ENCODE data around the gene ZNF616.
"Not testable (repeated sequence)": the region's sequence is repeated elsewhere in the genome, so short reads cannot be mapped to it uniquely, and the experiment has no call there.

Gene ZNF616

GRCh38 chr19:52102782-52103181 is 37.0 kb downstream of the ZNF616 start:
- DNase-seq, result no peak

DNA sequence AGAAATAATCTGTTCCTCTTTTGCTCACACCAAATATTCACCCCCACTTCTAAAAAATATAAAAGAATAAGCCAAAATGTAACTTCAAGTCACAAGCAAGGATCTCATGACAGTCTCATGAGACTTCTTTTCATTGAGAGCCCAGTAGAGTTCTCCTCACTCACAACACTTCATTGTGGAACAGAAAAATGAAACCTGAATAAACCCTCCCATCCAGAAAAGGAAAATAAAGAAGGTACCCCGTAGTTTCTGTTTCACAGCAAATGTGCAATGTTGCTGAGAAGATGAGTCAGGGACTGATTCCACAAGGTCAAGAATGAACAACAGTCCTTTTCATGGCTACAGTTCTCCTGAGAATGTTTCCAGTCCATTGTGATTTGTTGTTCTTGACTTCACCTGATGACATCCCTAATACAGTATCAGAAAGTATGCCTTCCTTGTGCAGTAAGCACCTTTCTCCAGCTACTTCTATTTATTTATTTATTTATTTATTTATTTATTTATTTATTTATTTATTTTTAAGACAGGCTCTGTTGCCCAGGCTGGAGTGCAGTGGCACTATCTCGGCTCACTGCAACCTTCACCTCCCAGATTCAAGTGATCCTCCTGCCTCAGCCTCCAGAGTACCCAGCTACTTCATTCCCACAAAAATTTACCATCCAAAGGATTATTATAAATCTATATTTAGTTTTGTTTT is 37.7 kb downstream of the ZNF616 start:
- no peak for DNase-seq

GRCh38 chr19:52099497-52100138 is 40.1 kb downstream of the ZNF616 start:
- DNase-seq, result no peak

GRCh38 chr19:52096416-52096815 is 43.3 kb downstream of the ZNF616 start:
- DNase-seq, result not testable (repeated sequence)

DNA sequence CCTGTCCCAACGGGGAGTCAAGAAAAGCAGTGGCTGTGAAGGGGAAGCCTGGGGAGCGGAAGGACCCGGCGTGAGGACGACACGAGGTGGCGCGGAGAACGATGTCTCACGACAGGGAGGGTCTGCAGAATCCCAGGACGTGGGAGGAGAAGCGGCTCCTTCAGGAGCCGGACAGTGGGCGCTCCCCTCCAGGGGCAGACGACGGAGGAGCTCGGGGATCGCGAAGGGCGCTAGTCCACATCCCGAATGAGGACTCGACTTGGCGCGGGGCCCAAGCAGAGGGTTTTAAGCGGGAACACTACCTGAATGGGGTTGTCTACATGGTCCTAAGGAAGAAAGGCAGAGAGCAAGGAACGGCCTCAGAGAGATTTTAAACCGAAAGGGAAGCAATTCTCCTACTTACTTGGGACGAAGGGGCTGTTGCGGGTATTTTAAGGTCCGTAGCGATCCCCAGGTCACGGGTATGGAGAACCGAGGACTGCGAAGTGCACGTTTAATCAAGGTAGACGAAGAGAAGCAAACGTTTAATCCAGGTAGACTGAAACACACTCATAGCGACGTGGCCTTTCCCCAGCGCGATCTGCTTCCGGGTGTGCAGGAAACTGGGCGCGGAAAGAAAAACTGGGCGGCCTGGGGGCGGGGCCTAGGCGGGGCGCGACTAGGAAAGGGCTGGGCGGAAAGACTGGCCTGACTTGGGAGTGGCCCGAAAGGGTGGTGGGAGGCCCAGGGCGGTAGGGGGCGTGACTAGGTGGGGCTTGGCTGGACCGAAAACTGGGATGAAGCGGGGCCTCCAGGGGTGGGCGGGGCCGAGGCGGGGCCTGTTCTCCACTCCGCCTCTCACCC is 44.3 kb downstream of the ZNF616 start, which contains the start of gene ZNF841:
Gene ZNF841, minus strand, starts transcription at position 594 of the 843 bp plus-strand sequence. CDS start 10,964 bp downstream, outside the sequence.
- DNase-seq, result peak; percentile 82

DNA sequence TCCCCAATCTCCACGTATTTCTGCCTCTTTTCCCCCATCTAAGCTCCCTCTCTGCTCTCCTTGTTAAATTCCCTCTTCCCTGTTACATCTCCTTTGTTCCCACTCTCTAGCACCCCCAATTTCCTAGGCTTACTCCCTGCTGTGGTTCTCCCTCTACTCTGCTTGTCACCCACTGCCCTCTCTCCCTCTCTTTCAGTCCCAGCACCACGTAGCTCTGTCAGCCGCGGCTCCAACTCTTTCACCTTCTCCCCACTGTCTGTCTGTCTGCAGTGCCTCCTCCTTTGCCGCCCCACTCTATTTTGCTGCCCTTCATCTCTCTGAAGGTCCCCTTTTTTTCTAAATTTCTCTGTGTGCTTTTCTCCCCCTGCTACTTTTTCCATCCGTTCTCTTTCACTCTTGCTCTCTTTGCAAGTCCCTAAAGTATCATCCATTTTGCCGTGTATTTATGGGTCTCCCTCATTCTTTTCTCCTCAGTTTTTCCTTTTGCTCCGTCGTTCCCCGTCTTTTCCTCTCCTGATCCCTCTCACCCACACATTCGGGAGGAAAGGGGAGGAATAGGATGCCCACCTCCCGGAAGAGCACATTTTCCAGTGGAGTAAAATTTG is 45.1 kb downstream of the ZNF616 start:
- no peak for DNase-seq

GRCh38 chr19:52086481-52086880 is 53.3 kb downstream of the ZNF616 start:
- no peak for DNase-seq

- no peak for DNase-seq
Observed at GRCh38 chr19:52070496-52070895, 69.2 kb downstream of the ZNF616 start.

- DNase-seq, result no peak
Observed at GRCh38 chr19:52069653-52070052, 70.1 kb downstream of the ZNF616 start.

DNA sequence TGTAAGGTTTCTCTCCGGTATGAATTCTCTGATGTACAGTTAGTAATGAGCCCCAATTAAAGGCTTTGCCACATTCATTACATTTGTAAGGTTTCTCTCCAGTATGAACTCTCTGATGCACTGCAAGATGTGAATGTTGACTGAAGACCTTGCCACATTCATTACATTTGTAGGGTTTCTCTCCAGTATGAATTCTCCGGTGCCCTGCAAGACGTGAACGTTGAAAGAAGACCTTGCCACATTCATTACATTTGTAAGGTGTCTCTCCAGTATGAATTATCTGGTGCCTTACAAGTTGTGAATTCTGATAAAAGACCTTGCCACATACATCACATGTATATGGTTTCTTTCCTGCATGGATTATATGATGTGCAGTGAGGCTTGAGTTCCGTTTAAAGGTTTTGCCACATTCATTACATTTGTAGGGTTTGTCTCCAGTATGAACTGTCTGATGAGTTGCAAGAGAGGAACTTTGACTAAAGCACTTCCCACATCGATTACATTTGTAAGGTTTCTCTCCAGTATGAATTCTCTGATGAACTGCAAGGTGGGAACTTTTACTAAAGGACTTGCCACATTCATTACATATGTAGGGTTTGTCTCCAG is 73.4 kb downstream of the ZNF616 start:
- no peak for DNase-seq

DNA sequence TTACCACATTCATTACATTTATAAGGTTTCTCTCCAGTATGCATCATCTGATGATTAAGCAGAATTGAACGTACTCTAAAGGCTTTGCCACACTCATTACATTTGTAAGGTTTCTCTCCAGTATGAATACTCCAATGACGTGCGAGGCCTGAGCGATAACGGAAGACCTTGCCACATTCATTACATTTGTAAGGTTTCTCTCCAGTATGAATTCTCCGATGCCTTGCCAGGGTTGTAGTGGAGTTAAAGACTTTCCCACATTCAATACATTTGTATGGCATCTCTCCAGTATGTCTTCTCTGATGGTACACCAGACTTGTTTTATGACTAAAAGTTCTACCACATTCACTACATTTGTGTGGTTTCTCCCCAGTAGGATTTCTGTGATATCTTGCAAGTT is 74.3 kb downstream of the ZNF616 start:
- DNase-seq, result no peak
